MM.1S (cell line): ENCODE results near the gene AGBL4.

Experiments
- DNase-seq: peaks from one replicate; pipeline ENCODE4 v3.0.0-alpha.2; 2015
- H2AFZ ChIP-seq: fragments of 300-600 bp; sonication (generic); 2 replicates; pipeline ENCODE4 v1.6.0; 2016; ENCODE audit warnings: antibody characterized with exemption, low read length
- H3F3A ChIP-seq: fragments of 300-600 bp; sonication (generic); 2 replicates; pipeline ENCODE4 v1.6.1; 2016; ENCODE audit warnings: mild to moderate bottlenecking, antibody characterized with exemption, low read length, moderate library complexity, mixed read lengths; ENCODE audit not compliant: insufficient read depth
- H3K27ac ChIP-seq: fragments of 300-600 bp; sonication (generic); 2 replicates; pipeline ENCODE4 v1.5.1; 2016; ENCODE audit warnings: mild to moderate bottlenecking, low read length
- H3K27me3 ChIP-seq: fragments of 300-600 bp; sonication (generic); replicated peaks from 2 replicates; pipeline ENCODE4 v1.6.0; 2016; ENCODE audit warnings: low read length; ENCODE audit not compliant: insufficient read depth
- H3K36me3 ChIP-seq: fragments of 300-600 bp; sonication (generic); replicated peaks from 2 replicates; pipeline ENCODE4 v1.6.1; 2016; ENCODE audit warnings: mild to moderate bottlenecking, low read length, mixed read lengths; ENCODE audit not compliant: insufficient read depth
- H3K4me1 ChIP-seq: fragments of 300-600 bp; sonication (generic); 2 replicates; pipeline ENCODE4 v1.6.1; 2016; ENCODE audit warnings: low read length, mixed read lengths
- H3K4me2 ChIP-seq: fragments of 300-600 bp; sonication (generic); 2 replicates; pipeline ENCODE4 v1.6.0; 2016; ENCODE audit warnings: low read depth, low read length
- H3K4me3 ChIP-seq: fragments of 300-600 bp; sonication (generic); 2 replicates; pipeline ENCODE4 v1.5.1; 2016; ENCODE audit warnings: low read length, mixed read lengths
- H3K79me2 ChIP-seq: fragments of 300-600 bp; sonication (generic); 2 replicates; pipeline ENCODE4 v1.6.1; 2016; ENCODE audit warnings: mixed run types, low read length, mixed read lengths
- H3K9ac ChIP-seq: fragments of 300-600 bp; sonication (generic); 2 replicates; pipeline ENCODE4 v1.6.1; 2016; ENCODE audit warnings: low read length, mixed read lengths
- H3K9me2 ChIP-seq: fragments of 300-600 bp; sonication (generic); replicated peaks from 2 replicates; pipeline ENCODE4 v1.6.1; 2016; ENCODE audit warnings: mild to moderate bottlenecking, low read length, mixed read lengths; ENCODE audit not compliant: insufficient read depth
- H3K9me3 ChIP-seq: fragments of 300-600 bp; sonication (generic); replicated peaks from 2 replicates; pipeline ENCODE4 v1.6.1; 2016; ENCODE audit warnings: mild to moderate bottlenecking, low read length, mixed read lengths; ENCODE audit not compliant: insufficient read depth
- H4K20me1 ChIP-seq: fragments of 300-600 bp; sonication (generic); 2 replicates; pipeline ENCODE4 v1.6.1; 2016; ENCODE audit warnings: mild to moderate bottlenecking, low read length, moderate library complexity, mixed read lengths; ENCODE audit not compliant: insufficient read depth
- CTCF ChIP-seq: fragments of 300-600 bp; sonication (generic); IDR thresholded peaks from 2 replicates; pipeline ENCODE4 v1.5.1; 2016; ENCODE audit warnings: antibody characterized with exemption, low read length, mixed read lengths
- EZH2 ChIP-seq: fragments of 300-600 bp; sonication (generic); optimal IDR thresholded peaks from 2 replicates; pipeline ENCODE3; 2017; ENCODE audit warnings: low read depth, mild to moderate bottlenecking, antibody characterized with exemption, low read length, mixed read lengths
- EZH2phosphoT487 ChIP-seq: fragments of 300-600 bp; sonication (generic); IDR thresholded peaks from 2 replicates; pipeline ENCODE4 v1.6.1; 2018; ENCODE audit warnings: antibody characterized with exemption, low read length

The AGBL4 gene

GRCh38 chr1:48940962-48941732 is 1082.6 kb downstream of the AGBL4 start:
- H3K9ac ChIP-seq = no peak overlapping the region
- no peaks in the 10 kb centered on the region for H4K20me1 ChIP-seq
- H3K9me2 ChIP-seq = no peaks in the 10 kb centered on the region
- H3F3A ChIP-seq = no peaks in the 10 kb centered on the region
- no peaks in the 10 kb centered on the region for H3K79me2 ChIP-seq
- H3K4me1 ChIP-seq = peaks cover 8% of the 10 kb centered on the region; the same call in 1 of the 2 replicates
- no peaks in the 10 kb centered on the region for H3K27me3 ChIP-seq
- H3K9me3 ChIP-seq = no peaks in the 10 kb centered on the region
- H3K4me2 ChIP-seq = 0 out of 2 replicates have a peak overlapping the region, but pooled peaks have one; percentile 2
- no peak overlapping the region for H3K27ac ChIP-seq
- no peaks in the 10 kb centered on the region for H3K36me3 ChIP-seq
- H2AFZ ChIP-seq = 0 out of 2 replicates have a peak overlapping the region, but pooled peaks have one; percentile 2
- H3K4me3 ChIP-seq = no peak overlapping the region
- no peak for DNase-seq
- no peak for TF ChIP-seq EZH2phosphoT487
- TF ChIP-seq EZH2 = no peak
- TF ChIP-seq CTCF = peak; percentile 15; the same call in 1 of the 2 replicates

- H4K20me1 ChIP-seq = no peaks in the 10 kb centered on the region
- TF ChIP-seq EZH2 = no peak
- no peak for TF ChIP-seq CTCF
- TF ChIP-seq EZH2phosphoT487 = no peak
Observed at GRCh38 chr1:48940354-48940753, 1083.4 kb downstream of the AGBL4 start.

GRCh38 chr1:48939828-48940227 is 1083.9 kb downstream of the AGBL4 start:
- H3K36me3 ChIP-seq = no peaks in the 10 kb centered on the region
- no peak overlapping the region for H2AFZ ChIP-seq
- no peaks in the 10 kb centered on the region for H3K79me2 ChIP-seq
- no peak overlapping the region for H3K9ac ChIP-seq
- H3K4me3 ChIP-seq = no peak overlapping the region
- H3K27ac ChIP-seq = no peak overlapping the region
- no peaks in the 10 kb centered on the region for H3K9me2 ChIP-seq
- H3K4me1 ChIP-seq = peaks cover 8% of the 10 kb centered on the region; the same call in 1 of the 2 replicates
- H3K4me2 ChIP-seq = no peak overlapping the region
- no peaks in the 10 kb centered on the region for H3F3A ChIP-seq
- H4K20me1 ChIP-seq = no peaks in the 10 kb centered on the region
- TF ChIP-seq EZH2 = no peak
- TF ChIP-seq CTCF = no peak
- no peak for TF ChIP-seq EZH2phosphoT487
- no peaks in the 10 kb centered on the region for H3K9me3 ChIP-seq
- DNase-seq = no peak
- no peaks in the 10 kb centered on the region for H3K27me3 ChIP-seq

More at GRCh38 chr1:48940354-48940753, 1083.4 kb downstream of the AGBL4 start:
- DNase-seq = no peak
- Histone ChIP-seq H3K9me3 (no peaks in the 10 kb centered on the region), H3K36me3 (no peaks in the 10 kb centered on the region), H3K27me3 (no peaks in the 10 kb centered on the region), H2AFZ (0 out of 2 replicates have a peak overlapping the region, but pooled peaks have one; percentile 2), H3K4me1 (peaks cover 8% of the 10 kb centered on the region; the same call in 1 of the 2 replicates), H3F3A (no peaks in the 10 kb centered on the region), H3K4me2 (no peak overlapping the region), H3K27ac (no peak overlapping the region), H3K4me3 (no peak overlapping the region), H3K79me2 (no peaks in the 10 kb centered on the region), H3K9ac (no peak overlapping the region), H3K9me2 (no peaks in the 10 kb centered on the region)
